Pancreas (tissue), 10 donors: ENCODE measurements around the gene SIRT6. TPM values are rescaled to one million over a fixed set of nuclear protein-coding genes. Genes with fewer than 3 reads are reported as not detected.
"Not testable (repeated sequence)": the region's sequence is repeated elsewhere in the genome, so short reads cannot be mapped to it uniquely, and the experiment has no call there.

ENCODE experiments used
- ATAC-seq, 4 donors: fragments of 200-7000 bp; cut with Tn5 transposase; one replicate each; pipeline versions ENCODE4 v1.8.0 to v1.9.1; 2020; ENCODE audit warnings: mild to moderate bottlenecking in 4 of 4, moderate library complexity in 4 of 4
- DNase-seq, 6 donors: peaks; one replicate each; pipeline ENCODE4 v3.0.0-alpha.2; 2020
- FAIRE-seq: peaks from 2 replicates; lab custom pipeline; 2012; peaks lifted over from hg19 to GRCh38; lab: Jason Lieb, UNC
- H3K27ac ChIP-seq, 4 donors: fragments of 200-600 bp; sonication (generic); 1 replicate in 3 of 4; 2 replicates in 1 of 4; pipeline versions ENCODE4 v1.5.0 to v1.8.0; 2020
- H3K27me3 ChIP-seq, 4 donors: fragments of 200-600 bp; one replicate each; pipeline ENCODE4 v1.8.0; 2021
- H3K36me3 ChIP-seq, 3 donors: fragments of 200-600 bp; sonication (generic) in 1 of 3; one replicate each; pipeline versions ENCODE4 v1.5.0 to v1.8.0; 2020 to 2021
- H3K4me1 ChIP-seq, 3 donors: fragments of 200-600 bp; one replicate each; pipeline ENCODE4 v1.8.0; 2021
- H3K4me3 ChIP-seq, 4 donors: fragments of 200-600 bp; sonication (generic) in 2 of 4; one replicate each; pipeline versions ENCODE4 v1.5.0 to v1.8.0; 2020 to 2021
- H3K9me3 ChIP-seq, 4 donors: fragments of 200-600 bp; one replicate each; pipeline ENCODE4 v1.8.0; 2021
- WGBS, 2 donors: extraction: QIAGEN DNeasy Blood & Tissue Kit; methylation state at CpG; one replicate each; pipeline ENCODE4 v1.1.7; 2013; 5-methylcytosine and 5-hydroxymethylcytosine counted together
- intact Hi-C, 3 donors: fragments of 100-400 bp; cut with DNase I; formaldehyde crosslinking; loops; one replicate each; pipeline versions ENCODE4 v1.11.1 to v1.14.2; 2022
- polyA plus RNA-seq, 2 donors: library from polyadenylated mRNA; stranded (reverse); fragments of 200-250 nt; gene quantifications; one replicate each; pipeline ENCODE4 v1.2.3, GENCODE V29; 2013
- total RNA-seq, 6 donors: library from RNA; stranded (reverse); fragmentation: NEBNext Ultra II Directional in 4 of 6; extraction: Animal tissue kit (Norgen Biotek cat#: 25700) in 4 of 6; gene quantifications; one replicate each; pipeline versions ENCODE4 v1.2.1 to v1.2.4, GENCODE V29; 2021 to 2023
- TF ChIP-seq, protein P1 (sequence below), 4 donors: fragments of 200-600 bp; sonication (generic) in 3 of 4; IDR thresholded peaks; one replicate each; pipeline versions ENCODE4 v1.5.0 to v1.8.0; 2021; ENCODE audit warnings: antibody characterized with exemption in 4 of 4
- donor health status: healthy with polysubstance abuse.
- donor health status: DM: no; HTN: no; CAD: no; lungs with moderate emphysema.
- donor health status: DM: no; HTN: no; CAD: no.
- donor health status: control.
- donor health status: control.
- donor health status: Bipolar disorder and iron deficiency.
- donor health status: DM: yes; HTN: yes; CAD: no.
- donor health status: DM: no; HTN: no; CAD: no.
- donor health status: DM: no; HTN: no; CAD: no.
- donor health status: DM: yes; HTN: yes; CAD: no.

SIRT6 gene
- total and polyA plus RNA-seq, 8 donors: 10.9 to 47.4 (median 14.9) TPM

DNA sequence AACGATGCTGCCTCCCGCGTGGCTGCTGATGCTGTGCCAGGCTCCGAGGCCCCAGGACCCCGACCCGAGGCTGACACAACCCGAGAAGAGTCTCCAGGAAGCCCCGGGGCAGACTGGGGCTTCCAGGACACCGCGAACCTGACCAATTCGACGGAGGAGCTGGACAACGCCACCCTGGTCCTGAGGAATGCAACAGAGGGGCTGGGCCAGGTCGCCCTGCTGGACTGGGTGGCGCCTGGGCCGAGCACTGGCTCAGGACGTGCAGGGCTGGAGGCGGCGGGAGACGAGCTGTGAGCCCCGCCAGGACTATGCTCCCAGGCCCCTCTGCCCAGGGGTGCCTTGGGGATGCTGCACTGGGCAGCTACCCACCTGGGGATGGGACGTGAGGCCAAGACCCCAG is 10.7 kb downstream of the SIRT6 start:
- TF ChIP-seq, protein P1, sequence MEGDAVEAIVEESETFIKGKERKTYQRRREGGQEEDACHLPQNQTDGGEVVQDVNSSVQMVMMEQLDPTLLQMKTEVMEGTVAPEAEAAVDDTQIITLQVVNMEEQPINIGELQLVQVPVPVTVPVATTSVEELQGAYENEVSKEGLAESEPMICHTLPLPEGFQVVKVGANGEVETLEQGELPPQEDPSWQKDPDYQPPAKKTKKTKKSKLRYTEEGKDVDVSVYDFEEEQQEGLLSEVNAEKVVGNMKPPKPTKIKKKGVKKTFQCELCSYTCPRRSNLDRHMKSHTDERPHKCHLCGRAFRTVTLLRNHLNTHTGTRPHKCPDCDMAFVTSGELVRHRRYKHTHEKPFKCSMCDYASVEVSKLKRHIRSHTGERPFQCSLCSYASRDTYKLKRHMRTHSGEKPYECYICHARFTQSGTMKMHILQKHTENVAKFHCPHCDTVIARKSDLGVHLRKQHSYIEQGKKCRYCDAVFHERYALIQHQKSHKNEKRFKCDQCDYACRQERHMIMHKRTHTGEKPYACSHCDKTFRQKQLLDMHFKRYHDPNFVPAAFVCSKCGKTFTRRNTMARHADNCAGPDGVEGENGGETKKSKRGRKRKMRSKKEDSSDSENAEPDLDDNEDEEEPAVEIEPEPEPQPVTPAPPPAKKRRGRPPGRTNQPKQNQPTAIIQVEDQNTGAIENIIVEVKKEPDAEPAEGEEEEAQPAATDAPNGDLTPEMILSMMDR (IDR thresholded peaks at IDR 0.05): no peak
- DNase-seq: peak in 1 of 6 donors; percentile 60
- no peak for FAIRE-seq
- Histone ChIP-seq H3K27ac (no peak overlapping the region), H3K36me3 (peaks cover 0 to 11% (median 0%) of the 10 kb centered on the region in 3 donors), H3K27me3 (no peaks in the 10 kb centered on the region), H3K9me3 (no peaks in the 10 kb centered on the region), H3K4me3 (no peak overlapping the region), H3K4me1 (no peaks in the 10 kb centered on the region)
- 50 to 68% methylated on average over 22 of the region's 22 CpGs for WGBS, 2 donors
- ATAC-seq: no peak
- intact Hi-C loops: no loop called here

DNA sequence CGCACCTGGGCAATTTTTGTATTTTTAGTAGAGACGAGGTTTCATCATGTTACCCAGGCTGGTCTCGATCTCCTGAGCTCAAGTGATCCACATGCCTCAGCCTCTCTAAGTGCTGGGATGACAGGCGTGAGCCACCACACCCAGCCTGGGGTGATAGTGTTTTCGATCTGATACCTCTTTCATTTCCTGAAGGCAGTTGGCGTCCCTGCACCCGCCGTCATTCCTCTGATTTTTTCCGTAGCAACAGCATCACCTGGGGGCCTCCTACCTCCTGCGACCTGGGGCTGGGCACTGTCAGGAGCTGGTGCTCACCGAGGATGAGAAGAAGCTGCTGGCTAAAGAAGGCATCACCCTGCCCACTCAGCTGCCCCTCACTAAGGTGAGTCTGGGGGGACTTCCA is 18.1 kb downstream of the SIRT6 start:
- FAIRE-seq (no peak), ATAC-seq (no peak), DNase-seq (no peak)
- TF ChIP-seq, protein P1 (IDR thresholded peaks at IDR 0.05): no peak
- intact Hi-C loops: no loop called here
- Histone ChIP-seq H3K36me3 (no peaks in the 10 kb centered on the region), H3K27me3 (no peaks in the 10 kb centered on the region), H3K27ac (no peak overlapping the region), H3K4me3 (no peak overlapping the region), H3K9me3 (no peaks in the 10 kb centered on the region), H3K4me1 (no peaks in the 10 kb centered on the region)
- WGBS, 2 donors: 38 to 56% methylated on average over 11 of the region's 11 CpGs

DNA sequence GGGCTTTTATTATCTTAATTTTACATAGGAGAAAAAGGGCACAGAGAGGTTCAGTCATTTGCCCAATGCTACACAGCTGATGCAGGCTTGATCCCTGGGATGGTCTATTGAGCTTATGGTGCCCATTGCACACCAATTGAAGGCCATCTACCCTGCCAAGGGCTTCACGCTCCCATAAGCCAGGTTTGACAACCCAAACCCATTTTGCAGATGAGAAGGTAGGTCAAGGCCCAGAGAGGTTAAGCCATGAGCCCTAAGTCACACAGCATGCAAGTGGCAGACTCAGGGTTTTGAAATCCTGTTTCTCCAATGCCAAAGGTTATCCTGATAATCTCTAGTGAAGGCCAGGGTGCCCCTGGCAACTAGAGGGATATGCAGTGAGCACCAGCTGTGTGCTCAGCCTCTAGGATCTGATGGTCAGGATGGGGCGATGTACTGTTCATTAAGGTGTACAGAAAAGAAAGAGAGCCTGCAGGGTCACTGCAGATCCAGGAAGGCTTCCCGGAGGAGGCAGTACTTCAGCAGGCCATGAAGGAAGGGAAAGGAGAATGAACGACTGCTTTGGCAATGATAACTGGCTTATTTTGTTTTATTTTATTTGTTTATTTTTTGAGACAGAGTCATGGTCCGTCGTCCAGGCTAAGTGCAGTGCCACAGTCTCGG is 20.8 kb downstream of the SIRT6 start:
- no peaks in the 10 kb centered on the region for H3K27me3 ChIP-seq
- TF ChIP-seq, protein P1 (IDR thresholded peaks at IDR 0.05): no peak
- ATAC-seq (no peak), FAIRE-seq (no peak), DNase-seq (no peak)
- H3K36me3 ChIP-seq: no peaks in the 10 kb centered on the region
- H3K9me3 ChIP-seq: no peaks in the 10 kb centered on the region
- H3K27ac ChIP-seq: no peak overlapping the region
- intact Hi-C loops: no loop called here
- no peak overlapping the region for H3K4me3 ChIP-seq
- no peaks in the 10 kb centered on the region for H3K4me1 ChIP-seq
- WGBS, 2 donors: 60 to 72% methylated on average over 7 of the region's 7 CpGs

DNA sequence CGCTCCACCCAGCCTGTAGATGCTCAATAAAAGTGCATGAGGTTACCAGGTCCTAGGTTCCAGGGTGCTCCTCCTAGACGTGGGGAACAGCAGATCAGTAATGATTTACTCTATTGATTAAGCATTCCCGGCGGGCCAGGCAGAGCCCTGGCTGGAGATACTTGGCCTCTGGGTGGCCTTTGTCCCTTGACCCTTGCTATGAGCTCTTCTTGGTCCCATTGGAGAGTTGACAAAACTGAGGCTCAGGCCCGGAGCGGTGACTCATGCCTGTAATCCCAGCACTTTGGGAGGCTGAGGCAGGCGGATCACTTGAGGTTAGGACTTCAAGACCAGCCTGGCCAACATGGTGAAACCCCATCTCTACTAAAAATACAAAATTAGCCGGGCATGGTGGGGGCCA is 24.4 kb downstream of the SIRT6 start:
- H3K27ac ChIP-seq, DNase-seq, ATAC-seq, H3K4me3 ChIP-seq, H3K4me1 ChIP-seq, H3K9me3 ChIP-seq, intact Hi-C loops, FAIRE-seq, H3K27me3 ChIP-seq, H3K36me3 ChIP-seq: not testable (repeated sequence)
- 53 to 60% methylated on average over 8 of the region's 8 CpGs for WGBS, 2 donors

DNA sequence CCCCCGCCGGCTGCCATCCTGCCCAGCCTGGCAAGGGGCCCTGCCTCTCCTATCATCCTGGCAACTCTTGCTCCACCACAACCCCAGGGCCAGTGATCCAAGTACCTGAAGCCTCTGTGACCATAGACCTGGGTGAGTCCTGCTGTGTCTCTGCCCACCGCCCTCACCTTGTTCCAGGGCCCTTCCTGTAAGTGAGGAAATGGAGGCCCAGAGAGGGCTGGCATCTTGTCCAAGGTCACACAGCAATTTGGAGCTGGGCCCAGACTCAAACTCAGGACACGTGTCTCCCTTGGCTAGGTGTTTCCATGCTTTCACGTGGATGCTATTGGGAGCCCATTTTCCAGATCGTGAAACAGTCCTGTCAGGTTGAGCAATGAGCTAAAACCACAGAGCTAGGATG is 25.2 kb downstream of the SIRT6 start:
- FAIRE-seq (no peak), ATAC-seq (peak in 1 of 4 donors; percentile 22), DNase-seq (peak in 1 of 6 donors; percentile 46)
- Histone ChIP-seq H3K27me3 (no peaks in the 10 kb centered on the region), H3K27ac (no peak overlapping the region), H3K4me1 (no peaks in the 10 kb centered on the region), H3K36me3 (no peaks in the 10 kb centered on the region), H3K4me3 (no peak overlapping the region), H3K9me3 (no peaks in the 10 kb centered on the region)
- intact Hi-C loops: no loop called here
- 36 to 44% methylated on average over 6 of the region's 6 CpGs for WGBS, 2 donors
- TF ChIP-seq, protein P1 (IDR thresholded peaks at IDR 0.05): no peak
